EL (cell line): ENCODE measurements around the gene NR5A2.

ENCODE experiments used
- DNase-seq: peaks from one replicate; pipeline ENCODE4 v3.0.0-alpha.2; 2016

Gene NR5A2

DNA sequence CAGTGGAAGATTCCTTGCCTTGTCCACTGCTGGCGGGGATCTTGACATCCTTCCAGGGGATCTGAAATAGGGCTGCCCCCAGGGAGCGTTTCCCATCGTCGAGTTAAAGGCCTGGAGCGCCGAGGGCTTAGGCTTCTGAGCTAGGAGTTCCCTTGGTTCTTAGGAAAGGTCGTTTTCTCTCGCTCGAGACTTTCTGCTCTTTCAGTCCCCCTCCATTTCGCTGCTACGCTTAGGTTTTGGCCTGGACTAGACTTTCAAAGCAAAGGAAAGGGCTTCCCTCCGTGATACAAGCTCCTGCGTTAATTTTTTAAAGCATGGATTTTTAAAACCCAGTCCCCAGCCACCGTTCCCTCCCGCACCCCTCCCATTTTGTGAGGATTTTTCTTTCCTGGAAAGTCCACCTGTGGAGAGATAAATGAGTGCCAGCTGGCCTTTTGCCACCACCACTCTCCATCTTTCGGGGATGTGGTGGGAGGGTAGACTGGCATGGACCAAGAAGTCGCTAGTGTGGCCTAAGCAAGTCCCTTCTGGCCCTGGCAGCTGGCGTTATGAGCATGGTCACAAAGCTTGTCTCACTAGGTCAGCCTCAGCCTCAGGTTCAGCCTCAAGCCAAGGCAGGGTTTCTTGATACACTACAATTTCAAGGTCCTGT is 9.2 kb downstream of the NR5A2 start:
- DNase-seq, result no peak

DNA sequence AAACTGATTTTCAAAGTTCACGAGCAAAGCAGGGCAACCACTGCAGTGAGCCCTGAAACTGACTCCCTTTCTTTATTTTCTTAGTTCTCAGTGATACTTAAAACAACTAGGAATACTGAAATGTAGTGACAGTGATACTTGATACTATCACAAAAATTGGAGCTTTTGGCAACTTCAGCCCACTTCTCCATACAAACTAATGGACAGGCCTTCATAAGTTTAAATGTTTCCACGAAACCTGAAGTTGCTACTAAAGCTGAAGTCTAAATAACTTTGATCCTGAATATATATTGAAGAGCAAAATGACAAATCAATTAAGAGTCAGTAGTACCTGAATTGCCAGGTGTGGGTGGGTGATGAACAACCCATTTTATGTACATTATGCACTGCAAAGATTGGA is 10.0 kb downstream of the NR5A2 start:
- DNase-seq, result no peak

DNA sequence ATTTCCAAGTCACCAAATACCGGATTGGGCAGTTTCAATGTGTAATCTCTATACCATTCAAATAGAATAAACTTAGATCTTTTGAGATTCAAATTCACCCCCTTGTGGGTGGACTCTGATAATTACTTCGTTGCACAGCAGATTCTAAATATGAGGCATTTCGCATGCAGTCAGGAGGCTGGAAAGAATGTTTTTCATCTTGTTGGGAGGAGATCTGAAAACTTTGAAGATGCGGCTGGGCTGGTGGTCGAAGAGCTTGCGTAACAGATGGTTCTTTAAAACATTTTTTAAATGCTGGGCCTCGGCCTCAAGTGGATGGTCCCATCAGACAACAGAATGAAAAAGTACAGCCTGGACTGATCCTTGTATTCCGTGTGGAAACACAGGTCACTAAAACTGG is 10.4 kb downstream of the NR5A2 start:
- no peak for DNase-seq

DNA sequence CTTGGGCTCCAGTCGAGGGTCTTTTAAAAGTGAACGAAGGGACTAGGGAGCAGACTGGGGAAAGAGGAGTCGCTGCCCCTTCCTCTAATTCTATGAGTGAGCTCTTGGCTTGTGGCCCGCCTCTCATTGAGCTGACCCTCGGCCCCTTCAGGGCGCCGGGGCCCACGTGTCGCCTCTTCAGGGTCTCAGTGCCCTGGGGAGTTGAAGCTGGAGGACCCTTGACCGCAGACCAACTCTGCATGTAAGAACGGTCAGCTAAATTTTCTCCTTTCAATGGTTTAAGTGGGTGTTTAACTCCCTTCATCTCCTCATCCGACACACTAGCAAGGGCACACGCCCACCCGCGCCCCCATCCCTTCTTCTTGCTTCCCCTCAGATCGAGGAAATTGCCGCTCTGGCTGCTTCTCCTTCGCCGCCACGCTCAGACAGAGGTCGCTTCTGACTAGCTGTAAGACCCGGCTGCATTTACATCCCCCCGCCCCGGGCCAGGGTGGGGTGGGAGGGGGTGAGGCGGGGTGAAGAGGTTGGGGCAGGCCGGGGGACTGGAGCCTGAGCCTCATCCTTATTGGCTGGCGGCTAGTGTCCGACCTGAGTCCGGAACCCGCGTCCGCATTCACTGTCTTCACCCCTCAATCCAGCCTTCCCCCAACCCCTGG is 10.9 kb downstream of the NR5A2 start:
- no peak for DNase-seq

GRCh38 chr1:200038981-200039848 is 11.7 kb downstream of the NR5A2 start:
- DNase-seq, result peak; percentile 31

- DNase-seq, result no peak
Observed at GRCh38 chr1:200039849-200040474, 12.5 kb downstream of the NR5A2 start.

- no peak for DNase-seq
Observed at GRCh38 chr1:200040481-200041138, 13.1 kb downstream of the NR5A2 start.

DNA sequence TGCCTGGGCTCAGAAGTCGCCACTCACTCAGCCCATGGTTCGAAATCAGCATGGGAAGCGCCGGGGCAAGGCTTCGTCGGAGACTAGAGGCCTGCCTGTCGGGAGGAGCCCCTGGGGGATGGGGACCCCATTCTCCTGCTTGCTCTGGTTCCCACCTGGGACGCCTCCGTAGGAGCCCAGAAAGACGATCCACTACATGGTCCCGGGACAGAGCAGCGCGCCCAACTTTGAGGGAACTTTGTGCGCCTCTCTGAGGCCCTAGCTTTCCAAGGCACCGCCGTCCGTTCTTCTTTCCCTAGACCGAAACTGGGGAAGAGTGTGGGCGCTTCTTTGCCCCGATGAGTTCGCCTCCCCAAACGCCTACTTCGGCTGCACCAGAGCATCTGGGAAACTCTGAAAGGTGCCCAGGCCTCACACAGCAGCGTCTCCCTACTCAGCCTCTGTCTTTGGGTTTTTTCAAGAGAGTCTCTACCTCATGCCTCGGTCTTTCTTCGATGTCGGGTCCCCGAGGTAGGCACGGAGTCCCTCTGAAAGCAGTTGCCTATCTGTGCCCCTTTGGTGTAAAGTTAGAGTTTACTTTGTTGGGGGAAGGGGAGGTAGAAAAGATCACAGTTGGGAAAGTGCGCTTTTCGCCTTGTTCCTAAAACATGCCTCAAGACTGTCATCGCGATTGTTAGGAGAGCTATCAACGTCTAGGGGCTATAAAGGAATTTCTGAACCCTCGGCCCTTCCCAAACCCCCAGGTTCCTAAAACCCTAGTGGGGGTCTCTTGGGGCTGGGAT is 14.0 kb downstream of the NR5A2 start:
- DNase-seq, result no peak

- DNase-seq, result no peak
Observed at GRCh38 chr1:200042119-200042551, 14.6 kb downstream of the NR5A2 start.

DNA sequence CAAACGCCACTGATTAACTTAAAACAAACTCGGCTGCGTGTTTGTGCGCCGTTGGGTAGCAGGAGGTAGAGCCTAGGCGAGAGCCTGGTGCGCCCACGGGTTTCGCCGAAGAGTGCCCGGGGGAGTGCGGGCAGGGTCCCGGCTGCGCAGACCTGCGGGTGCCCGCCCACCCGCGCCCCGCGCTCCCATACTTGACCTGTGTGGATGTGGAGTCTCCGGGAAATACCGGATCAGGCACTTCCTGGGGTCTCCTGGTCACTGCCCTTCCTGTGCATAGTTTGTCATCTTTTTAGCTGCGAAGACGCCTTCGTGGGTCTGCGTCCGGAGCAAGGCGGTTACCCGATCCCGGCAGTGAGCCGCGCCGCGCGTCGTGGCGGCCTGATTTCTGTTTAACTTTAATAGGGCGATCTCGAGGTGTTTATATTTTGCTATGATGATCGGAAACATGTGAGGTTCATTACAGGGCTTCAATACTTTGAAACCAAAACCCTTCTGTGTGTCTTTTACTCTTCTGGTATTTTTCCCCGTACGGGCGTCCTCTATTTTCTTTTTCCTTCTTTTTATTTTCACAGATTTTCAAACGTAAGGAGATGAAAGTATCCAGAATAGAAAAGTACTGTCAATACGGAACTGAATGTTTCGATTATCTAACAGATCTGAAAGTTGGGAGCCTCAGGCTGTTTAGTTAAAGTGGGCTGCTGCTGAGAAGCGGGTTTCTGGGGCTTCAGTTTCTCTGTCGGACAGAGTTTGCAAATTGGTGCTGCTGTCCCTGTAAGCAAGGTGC is 15.2 kb downstream of the NR5A2 start:
- DNase-seq, result no peak

GRCh38 chr1:200043336-200043668 is 15.8 kb downstream of the NR5A2 start:
- no peak for DNase-seq

- no peak for DNase-seq
Observed at GRCh38 chr1:200046115-200046514, 18.6 kb downstream of the NR5A2 start.

GRCh38 chr1:200048244-200048643 is 20.7 kb downstream of the NR5A2 start:
- DNase-seq, result no peak

GRCh38 chr1:200049810-200050209 is 22.3 kb downstream of the NR5A2 start:
- no peak for DNase-seq

DNA sequence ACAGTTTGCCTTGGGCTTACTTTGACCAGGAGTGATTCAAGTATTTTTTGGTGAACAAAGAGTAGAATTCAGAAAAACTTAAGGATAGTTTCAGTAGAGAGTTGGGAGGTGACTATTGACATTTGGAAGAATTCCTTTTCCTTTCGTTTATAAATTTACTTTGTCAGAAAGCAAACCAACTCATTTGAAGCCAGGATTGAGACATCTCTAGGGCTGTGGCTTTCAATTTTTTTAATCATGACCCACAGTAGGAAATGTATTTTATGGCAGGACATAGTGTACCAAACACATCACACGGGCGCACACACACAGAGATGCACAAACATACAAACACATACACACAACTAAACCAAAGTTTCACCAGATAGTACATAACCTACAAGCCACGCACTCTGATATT is 24.1 kb downstream of the NR5A2 start:
- no peak for DNase-seq

DNA sequence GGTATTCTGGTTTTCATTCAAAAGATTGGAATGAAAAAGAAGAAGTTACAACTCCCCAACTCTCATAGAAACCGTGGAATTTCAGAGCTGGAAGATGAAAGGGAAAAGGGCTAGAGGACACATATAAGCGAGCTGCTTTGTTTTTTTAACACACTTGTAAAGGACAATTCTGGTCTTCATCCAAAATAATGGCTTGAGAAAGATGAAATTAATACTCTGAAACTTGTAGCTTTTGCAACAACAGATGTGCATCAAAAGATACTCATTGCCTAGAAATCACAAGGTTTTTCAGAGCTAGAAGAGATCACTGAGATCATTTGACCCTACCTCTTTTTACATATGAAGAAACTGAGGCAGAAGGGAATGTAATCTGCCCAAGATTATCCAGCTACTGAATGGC is 25.6 kb downstream of the NR5A2 start:
- DNase-seq, result no peak

GRCh38 chr1:200053646-200054045 is 26.1 kb downstream of the NR5A2 start:
- no peak for DNase-seq

DNA sequence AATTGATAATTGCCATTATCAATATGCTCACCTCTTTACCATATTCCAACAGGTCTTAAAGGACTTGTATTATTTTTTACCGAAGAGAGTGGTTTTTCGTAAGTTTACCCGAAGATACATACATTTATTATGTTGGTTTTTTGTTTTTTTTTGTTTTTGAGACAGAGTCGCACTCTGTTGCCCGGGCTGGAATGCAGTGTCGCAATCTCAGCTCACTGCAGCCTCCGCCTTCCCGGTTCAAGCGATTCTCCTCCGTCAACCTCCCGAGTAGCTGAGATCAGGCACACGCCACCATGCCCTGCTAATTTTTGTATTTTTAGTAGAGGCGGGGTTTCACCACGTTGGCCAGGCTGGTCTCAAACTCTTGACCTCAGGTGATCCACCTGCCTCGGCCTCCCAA is 30.8 kb downstream of the NR5A2 start:
- no peak for DNase-seq

GRCh38 chr1:200062143-200062542 is 34.6 kb downstream of the NR5A2 start:
- no peak for DNase-seq

GRCh38 chr1:200072636-200073285 is 45.3 kb downstream of the NR5A2 start:
- no peak for DNase-seq

- no peak for DNase-seq
Observed at GRCh38 chr1:200073286-200073637, 45.8 kb downstream of the NR5A2 start.
